HepG2 (cell line): ENCODE results near the gene TSPAN31. TPM values are rescaled to one million over a fixed set of nuclear protein-coding genes. Genes with fewer than 3 reads are reported as not detected.
A peak's percentile ranks its signal among the peaks of the same experiment; 100 is the strongest.

ENCODE experiments used
- ATAC-seq: fragments of 200-7000 bp; cut with Tn5 transposase; 3 replicates; pipeline ENCODE4 v1.9.1; 2020; ENCODE audit warnings: mild to moderate bottlenecking, moderate library complexity
- BruUV-seq: library from RNA; stranded (reverse); fragments of 400-500 nt; replicated peaks from 2 replicates; lab custom pipeline; 2021; lab: Mats Ljungman, UMichigan
- CTCF ChIA-PET: fragments of 300-600 bp; formaldehyde crosslinking; extraction: SDS; loops from one replicate; lab custom pipeline; 2021; ENCODE audit warnings: low total read pairs, inconsistent platforms, low intra/inter-chr PET ratio; lab: Yijun Ruan, JAX
- POLR2A ChIA-PET: fragments of 350-600 bp; sonication (Branson Sonifier 250); formaldehyde crosslinking; loops from one replicate; lab custom pipeline; 2020; ENCODE audit warnings: antibody characterized with exemption, inconsistent platforms; lab: Yijun Ruan, JAX
- DNase-seq: peaks from one replicate; pipeline ENCODE4 v3.0.0-alpha.2; 2015; ENCODE audit warnings: low spot score
- FAIRE-seq: peaks from 3 replicates; lab custom pipeline; 2011; peaks lifted over from hg19 to GRCh38; lab: Jason Lieb, UNC
- H2AFZ ChIP-seq: one replicate; pipeline ENCODE4 v1.6.1; 2011; ENCODE audit warnings: low read length, inconsistent platforms
- H3K27ac ChIP-seq: fragments of 300-600 bp; 3 replicates; pipeline ENCODE4 v1.8.0; 2011; ENCODE audit warnings: mixed run types, mild to moderate bottlenecking, mixed read lengths, low read length, inconsistent platforms; ENCODE audit not compliant: insufficient read depth; ENCODE audit errors: extremely low read length
- H3K27me3 ChIP-seq, 2 experiments: fragments of 200-600 bp in 1 of 2; 2 replicates in 1 of 2; 3 replicates in 1 of 2; pipeline versions ENCODE4 v1.6.0 to v1.8.0; 2011; ENCODE audit warnings: low read length in 2 of 2, mild to moderate bottlenecking in 2 of 2, moderate library complexity in 2 of 2, inconsistent platforms in 1 of 2; ENCODE audit not compliant: insufficient read depth in 2 of 2, control insufficient read depth in 1 of 2
- H3K36me3 ChIP-seq, 2 experiments: fragments of 200-600 bp in 1 of 2; replicated peaks in 1 of 2; 2 replicates in 1 of 2; 3 replicates in 1 of 2; pipeline versions ENCODE4 v1.5.1 to v1.8.0; 2011; ENCODE audit warnings: low read length in 2 of 2, inconsistent platforms in 1 of 2; ENCODE audit not compliant: insufficient read depth in 2 of 2, control insufficient read depth in 1 of 2
- H3K4me1 ChIP-seq: 2 replicates; pipeline ENCODE4 v1.5.1; 2012; ENCODE audit warnings: low read length, inconsistent platforms; ENCODE audit not compliant: insufficient read depth
- H3K4me2 ChIP-seq: 2 replicates; pipeline ENCODE4 v1.6.0; 2011; ENCODE audit warnings: low read depth, low read length, inconsistent platforms
- H3K4me3 ChIP-seq, 3 experiments: fragments of 200-600 bp in 1 of 3; sonication (generic), shearing (Covaris generic) in 1 of 3; replicated peaks in 1 of 3; 2 replicates each; pipeline ENCODE4 v1.5.1; 2011 to 2016; ENCODE audit warnings: low read length in 3 of 3, inconsistent platforms in 2 of 3, low read depth in 2 of 3, mild to moderate bottlenecking in 2 of 3, control low read depth in 1 of 3, mixed read lengths in 1 of 3; ENCODE audit not compliant: insufficient read depth in 1 of 3
- H3K79me2 ChIP-seq: one replicate; pipeline ENCODE4 v1.6.1; 2011; ENCODE audit warnings: low read length, inconsistent platforms; ENCODE audit not compliant: insufficient read depth
- H3K9ac ChIP-seq: 2 replicates; pipeline ENCODE4 v1.6.0; 2011; ENCODE audit warnings: mild to moderate bottlenecking, low read depth, low read length, inconsistent platforms; ENCODE audit not compliant: insufficient read depth
- H3K9me3 ChIP-seq: 2 replicates; pipeline ENCODE4 v1.5.1; 2012; ENCODE audit warnings: mild to moderate bottlenecking, low read length
- H4K20me1 ChIP-seq: 2 replicates; pipeline ENCODE4 v1.6.0; 2011; ENCODE audit warnings: inconsistent platforms, mild to moderate bottlenecking, low read length, moderate library complexity; ENCODE audit not compliant: insufficient read depth
- AGO2 ChIP-seq: fragments of 200-400 bp; formaldehyde crosslinking; optimal IDR thresholded peaks from 2 replicates; pipeline ENCODE3; 2017; ENCODE audit warnings: mild to moderate bottlenecking, low read depth, low read length, moderate library complexity
- ETV6 ChIP-seq: sonication (generic); formaldehyde crosslinking; conservative IDR thresholded peaks from 2 replicates; pipeline ENCODE4 v1.4.0; 2020; ENCODE audit warnings: missing genetic modification reagents
- KDM2A ChIP-seq: sonication (generic); formaldehyde crosslinking; IDR thresholded peaks from 2 replicates; pipeline ENCODE4 v1.4.0; 2020; ENCODE audit warnings: low read depth, missing genetic modification reagents, borderline replicate concordance
- NR2C2 ChIP-seq: sonication (generic); formaldehyde crosslinking; IDR thresholded peaks from 2 replicates; pipeline ENCODE4 v1.4.0; 2020; ENCODE audit warnings: missing genetic modification reagents, mild to moderate bottlenecking, moderate library complexity, borderline replicate concordance
- NR3C1 ChIP-seq: sonication (generic); formaldehyde crosslinking; IDR thresholded peaks from 2 replicates; pipeline ENCODE4 v1.4.0; 2020; ENCODE audit warnings: missing genetic modification reagents
- POLR2AphosphoS2 ChIP-seq: IDR thresholded peaks from 2 replicates; pipeline ENCODE4 v1.6.1; 2011; ENCODE audit warnings: low read depth, low read length, improper control_type of control experiment
- POLR2G ChIP-seq: fragments of 200-400 bp; formaldehyde crosslinking; IDR thresholded peaks from 2 replicates; pipeline ENCODE4 v1.6.1; 2018; ENCODE audit warnings: mild to moderate bottlenecking, low read depth, low read length, moderate library complexity
- ZNF770 ChIP-seq: sonication (generic); formaldehyde crosslinking; IDR thresholded peaks from 2 replicates; pipeline ENCODE4 v1.5.0; 2020; ENCODE audit warnings: mild to moderate bottlenecking, missing genetic modification reagents
- ZNF788 ChIP-seq: sonication (generic); formaldehyde crosslinking; IDR thresholded peaks from 2 replicates; pipeline ENCODE4 v1.5.0; 2020; ENCODE audit warnings: mild to moderate bottlenecking, missing genetic modification reagents, borderline replicate concordance
- WGBS: methylation state at CpG from one replicate; pipeline ENCODE4 v1.1.6; 2017; ENCODE audit warnings: low lambda C conversion rate; 5-methylcytosine and 5-hydroxymethylcytosine counted together
- in situ Hi-C: cut with HindIII; loops from 2 replicates; pipeline ENCODE4 v1.10.0; 2017; ENCODE audit warnings: low pct_unique_long_range_greater_than_20kb; ENCODE audit not compliant: extremely low pct_ligation_motif_present
- intact Hi-C: fragments of 100-400 bp; cut with micrococcal nuclease; formaldehyde crosslinking; loops from one replicate; pipeline ENCODE4 v1.10.0; 2022; ENCODE audit not compliant: unreplicated experiment
- polyA plus RNA-seq, 8 experiments: library from polyadenylated mRNA; depleted of rRNA in 3 of 8; stranded (reverse) in 7 of 8; unstranded in 1 of 8; fragments of >200 nt; fragmentation: Illumina TruSeq in 4 of 8; extraction: Trizol in 4 of 8; gene quantifications; 2 replicates each; pipeline versions ENCODE4 v1.2.1 to v1.2.3, GENCODE V29; 2011 to 2016; ENCODE audit warnings: low read depth in 4 of 8, missing spikeins in 1 of 8, mixed read lengths in 1 of 8; ENCODE audit not compliant: insufficient read depth in 1 of 8
- total RNA-seq, 5 experiments: library from RNA; depleted of rRNA; stranded (reverse); fragments of >200 nt; fragmentation: Illumina TruSeq; extraction: Trizol; gene quantifications; 2 replicates each; pipeline ENCODE4 v1.2.3, GENCODE V29; 2016; ENCODE audit warnings: low read depth in 1 of 5
- TF ChIP-seq, protein P1 (sequence below): sonication (generic); formaldehyde crosslinking; IDR thresholded peaks from 2 replicates; pipeline ENCODE4 v1.5.1; 2020; ENCODE audit warnings: mild to moderate bottlenecking, missing genetic modification reagents, moderate library complexity

Gene TSPAN31
- total and polyA plus RNA-seq, 2 of the 13 experiments (the other 11 are each of a cell fraction or from before 2014, with no cell fraction given) = 10.4 to 24.6 TPM

GRCh38 chr12:57765003-57765697 is 20.3 kb downstream of the TSPAN31 start (continued):
- TF ChIP-seq, protein P1, sequence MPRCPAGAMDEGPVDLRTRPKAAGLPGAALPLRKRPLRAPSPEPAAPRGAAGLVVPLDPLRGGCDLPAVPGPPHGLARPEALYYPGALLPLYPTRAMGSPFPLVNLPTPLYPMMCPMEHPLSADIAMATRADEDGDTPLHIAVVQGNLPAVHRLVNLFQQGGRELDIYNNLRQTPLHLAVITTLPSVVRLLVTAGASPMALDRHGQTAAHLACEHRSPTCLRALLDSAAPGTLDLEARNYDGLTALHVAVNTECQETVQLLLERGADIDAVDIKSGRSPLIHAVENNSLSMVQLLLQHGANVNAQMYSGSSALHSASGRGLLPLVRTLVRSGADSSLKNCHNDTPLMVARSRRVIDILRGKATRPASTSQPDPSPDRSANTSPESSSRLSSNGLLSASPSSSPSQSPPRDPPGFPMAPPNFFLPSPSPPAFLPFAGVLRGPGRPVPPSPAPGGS (CRISPR knock-in tag) = no peak
- TF ChIP-seq POLR2AphosphoS2 (no peak), NR3C1 (CRISPR knock-in tag) (no peak), ZNF770 (no peak)

- in situ Hi-C loops (no loop called here), intact Hi-C loops (no loop called here)
- FAIRE-seq = no peak
- 19% methylated on average over 8 of the region's 40 CpGs for WGBS
- ChIA-PET CTCF (interaction anchor here (1.1 kb wide), 1 partner anchor 9 kb away, joined by 3 read pairs; no protein-coding TSS in a partner anchor), POLR2A (interaction anchor here (2.0 kb wide), 1 partner anchor 9 kb away, joined by 9 read pairs; no protein-coding TSS in a partner anchor)
- Histone ChIP-seq H2AFZ (peak overlapping the region; percentile 8), H3K9ac (peak overlapping the region; percentile 50), H3K9me3 (no peaks in the 10 kb centered on the region), H4K20me1 (no peaks in the 10 kb centered on the region), H3K4me3 (peak overlapping the region; percentile 53 to 78 (median 60)), H3K27me3 (peaks cover 0 to 6% of the 10 kb centered on the region in 2 experiments; a peak in 1 of 5 replicates), H3K4me1 (peaks cover 42% of the 10 kb centered on the region), H3K27ac (no peak overlapping the region), H3K36me3 (peaks cover 14 to 18% of the 10 kb centered on the region in 2 experiments), H3K4me2 (peak overlapping the region; percentile 95), H3K79me2 (peaks cover 6% of the 10 kb centered on the region)
- DNase-seq = no peak
- TSS peak; percentile 65 for BruUV-seq
- ATAC-seq = peak; percentile 58
- TF ChIP-seq POLR2G = peak; percentile 27
- TF ChIP-seq ZNF788 (CRISPR knock-in tag) = peak; percentile 24; the same call in 1 of the 2 replicates
- peak; percentile 4; the same call in 1 of the 2 replicates for TF ChIP-seq NR2C2 (CRISPR knock-in tag)
- TF ChIP-seq AGO2 = peak; percentile 90
- peak; percentile 83; the same call in 1 of the 2 replicates for TF ChIP-seq KDM2A (CRISPR knock-in tag)
- no peak for TF ChIP-seq ETV6 (CRISPR knock-in tag)
These were observed 21.0 kb downstream of the TSPAN31 start for GRCh38 chr12:57765698-57766463.
